HG03469 (cell line): ENCODE measurements around the gene PARVB.

Experiments used
- ATAC-seq: cut with Tn5 transposase; IDR thresholded peaks from one replicate; pipeline ENCODE4 v1.9.1; 2021; ENCODE audit warnings: mild to moderate bottlenecking, moderate library complexity, moderate number of reproducible peaks; ENCODE audit not compliant: unreplicated experiment

The PARVB gene

GRCh38 chr22:44026630-44027511 lies 2.8 kb downstream of the PARVB start:
- ATAC-seq = peak; percentile 29

GRCh38 chr22:44028091-44028490 lies 4.0 kb downstream of the PARVB start:
- no peak for ATAC-seq

- no peak for ATAC-seq
Measured at GRCh38 chr22:44029069-44029468, 5.0 kb downstream of the PARVB start.

- no peak for ATAC-seq
Measured at GRCh38 chr22:44030051-44030701, 6.1 kb downstream of the PARVB start.

DNA sequence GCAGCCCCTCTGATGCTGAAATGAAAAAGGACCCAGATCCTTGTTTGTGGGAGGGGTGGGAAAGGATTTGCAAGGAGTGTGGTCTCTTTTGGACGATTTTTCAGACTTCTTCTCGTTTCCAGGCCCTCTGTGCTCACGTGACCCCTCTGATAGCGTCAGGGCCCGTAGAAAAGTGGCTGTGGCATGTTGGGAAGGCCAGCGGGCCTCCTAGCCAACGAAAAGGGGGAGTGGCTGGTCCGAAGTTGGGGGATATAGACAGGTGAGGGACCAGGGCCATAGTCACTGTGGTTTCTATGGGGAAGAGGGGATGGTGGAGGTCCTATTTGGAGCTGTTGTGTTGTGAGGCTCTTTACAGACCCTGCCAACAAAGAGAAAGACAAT lies 6.6 kb downstream of the PARVB start:
- ATAC-seq = no peak

- ATAC-seq = no peak
Measured at GRCh38 chr22:44031158-44031952, 7.3 kb downstream of the PARVB start.

GRCh38 chr22:44032126-44032730 lies 8.1 kb downstream of the PARVB start:
- ATAC-seq = no peak

DNA sequence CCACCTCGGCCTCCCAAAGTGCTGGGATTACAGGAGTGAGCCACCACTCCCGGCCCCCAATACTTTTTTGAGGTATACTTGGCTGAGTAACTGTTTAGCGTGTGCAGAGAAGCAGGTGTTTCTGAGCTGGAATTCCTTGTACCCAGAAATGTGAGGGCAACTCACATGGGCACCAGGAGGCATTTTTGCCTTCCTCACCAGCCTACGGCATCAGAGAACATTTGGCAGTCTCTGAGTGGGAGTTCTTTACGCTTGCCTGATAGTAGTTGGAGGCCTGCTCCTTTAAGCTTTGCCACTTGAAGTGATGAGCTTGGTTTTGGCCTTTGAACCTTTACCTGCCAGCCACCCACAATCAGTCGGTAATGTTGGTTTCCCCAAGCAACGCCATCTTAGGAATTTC lies 9.2 kb downstream of the PARVB start:
- ATAC-seq = no peak

DNA sequence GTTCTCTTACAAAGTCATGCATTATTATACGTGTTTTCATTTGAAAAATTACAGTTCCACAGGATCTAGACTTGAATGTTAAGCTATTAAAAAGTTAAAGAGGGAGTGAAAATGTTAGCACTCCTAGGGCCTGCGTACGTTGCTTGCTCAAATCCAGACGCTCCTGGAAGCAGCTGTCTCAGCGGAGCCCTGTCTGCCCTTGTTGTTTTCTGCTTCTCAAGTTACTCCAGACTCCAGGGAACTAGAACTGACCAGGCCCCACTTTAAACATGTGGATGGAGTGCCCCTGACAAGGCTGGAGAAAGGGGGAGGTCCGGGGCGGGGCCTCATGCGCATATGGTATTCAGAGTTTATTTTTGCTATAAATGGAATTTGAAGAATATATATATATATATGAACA lies 9.6 kb downstream of the PARVB start:
- no peak for ATAC-seq

GRCh38 chr22:44037519-44038375 lies 13.6 kb downstream of the PARVB start:
- ATAC-seq = no peak

- no peak for ATAC-seq
Measured at GRCh38 chr22:44039566-44040171, 15.6 kb downstream of the PARVB start.

GRCh38 chr22:44042249-44043218 lies 18.4 kb downstream of the PARVB start:
- no peak for ATAC-seq

GRCh38 chr22:44045145-44045544 lies 21.0 kb downstream of the PARVB start:
- ATAC-seq = no peak

DNA sequence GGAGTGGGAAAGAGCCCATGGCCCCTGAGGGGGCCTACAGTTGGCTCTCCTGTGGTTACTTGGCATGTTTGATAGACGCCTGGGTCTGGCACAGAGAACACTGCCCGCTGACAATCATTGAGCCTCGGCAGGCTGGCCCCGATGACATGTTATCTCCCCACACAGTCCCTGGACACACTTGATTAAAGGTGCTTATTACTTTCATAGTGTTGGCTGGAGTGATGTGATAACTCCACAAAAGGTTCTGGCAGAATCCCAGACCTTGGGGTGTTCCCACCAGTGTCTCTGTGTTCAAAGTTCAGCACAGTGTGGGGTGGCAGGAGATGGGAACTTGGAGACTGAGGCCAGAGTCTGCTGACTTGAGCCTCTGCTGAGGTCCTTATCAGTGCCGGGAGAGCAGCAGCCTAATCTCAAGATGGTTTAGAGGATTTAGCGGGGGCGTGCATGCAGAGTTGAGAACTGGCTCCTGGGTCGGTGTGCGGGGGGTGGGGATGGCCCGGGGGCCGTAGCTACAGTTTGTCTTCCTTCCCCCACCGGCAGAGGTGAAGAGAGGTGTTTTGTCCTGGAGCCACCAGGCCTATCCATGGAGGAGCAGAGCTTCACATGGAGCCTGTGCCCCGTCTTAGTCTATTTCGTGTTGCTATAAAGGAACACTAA lies 22.5 kb downstream of the PARVB start:
- no peak for ATAC-seq

- no peak for ATAC-seq
Measured at GRCh38 chr22:44047891-44048301, 23.8 kb downstream of the PARVB start.

DNA sequence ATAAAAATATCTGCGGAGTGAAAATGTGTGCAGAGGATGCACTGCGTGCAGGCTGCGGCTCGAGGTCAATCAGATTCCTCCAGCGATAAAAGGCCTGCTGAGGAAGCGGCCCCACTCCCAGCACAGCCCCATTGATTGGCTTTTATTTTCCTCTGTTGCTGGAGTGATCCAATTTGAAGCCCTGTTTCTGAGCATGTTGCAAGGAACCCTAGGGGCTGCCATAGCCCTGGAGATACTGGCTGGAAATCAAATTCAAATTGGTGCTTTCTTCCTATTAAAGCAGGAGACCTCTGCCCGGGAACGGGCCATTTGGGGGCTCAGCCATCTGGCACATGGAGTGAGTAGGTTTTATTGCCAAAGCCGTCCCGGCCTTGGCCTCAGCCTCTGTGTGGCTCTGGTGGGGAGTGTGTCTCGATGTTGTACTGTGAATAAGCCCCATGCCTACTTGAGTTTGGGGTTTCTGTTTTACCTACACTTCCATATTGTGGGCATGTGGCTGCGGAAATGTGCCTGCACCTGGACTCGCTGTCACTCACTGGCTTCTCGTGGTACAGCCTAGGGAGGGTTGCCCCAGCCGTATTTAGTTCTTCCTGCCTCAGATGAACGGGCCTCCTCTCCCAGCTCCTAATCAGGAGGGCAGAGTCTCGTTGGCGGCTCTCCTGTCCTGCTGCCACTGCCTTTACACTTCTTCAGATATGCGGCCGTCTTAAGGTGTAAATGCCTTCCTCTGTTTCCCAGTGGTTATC lies 25.6 kb downstream of the PARVB start:
- no peak for ATAC-seq

DNA sequence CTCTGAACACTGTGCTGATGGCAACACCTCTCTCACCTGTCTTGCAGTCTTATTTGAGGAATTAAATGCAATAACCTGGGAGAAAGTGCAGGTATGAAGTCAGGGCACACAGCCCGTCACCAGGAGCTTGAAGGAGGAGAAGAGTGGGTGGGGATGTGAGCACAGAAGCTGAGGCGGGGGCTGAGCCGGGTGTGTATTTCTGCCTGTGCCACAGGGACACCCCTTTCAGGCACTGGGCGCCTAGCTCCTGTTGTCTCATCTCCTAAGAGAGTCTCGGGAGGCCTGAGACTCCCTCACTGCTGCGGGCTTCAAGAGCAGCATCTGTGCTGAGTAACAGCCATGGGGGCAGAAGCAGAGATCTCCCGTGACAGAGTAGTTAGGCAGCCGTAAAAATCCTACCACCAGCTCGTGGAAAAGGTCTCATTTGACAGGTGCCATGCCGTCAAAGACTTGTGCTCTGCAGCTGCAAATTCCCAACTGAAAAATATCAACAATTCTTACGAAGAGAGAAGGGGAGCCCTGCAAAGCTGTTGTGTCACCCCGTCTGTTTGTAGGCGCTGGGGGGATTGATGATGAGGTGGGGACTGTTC lies 26.8 kb downstream of the PARVB start:
- ATAC-seq = no peak
